ENCODE results near the gene DHX16.

Gene DHX16

DNA sequence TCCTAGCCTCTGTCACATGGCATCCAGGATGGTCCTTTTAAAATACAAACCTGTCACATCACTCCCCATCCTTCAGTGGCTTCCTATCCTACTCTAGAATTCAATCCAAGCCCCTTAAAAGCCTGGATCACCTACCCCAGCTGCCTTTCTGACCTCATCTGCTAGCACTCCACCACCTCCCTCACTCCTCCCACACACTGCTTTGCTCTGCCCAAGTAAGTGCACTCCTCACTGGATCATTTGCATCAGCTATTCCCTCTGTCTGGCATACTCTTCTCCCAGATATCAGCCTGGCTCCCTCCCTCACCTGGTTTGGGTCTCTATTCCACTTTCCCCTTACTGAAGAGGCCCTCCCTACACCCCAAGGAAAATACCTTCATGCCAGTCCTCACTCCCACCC, 15.4 kb downstream of the DHX16 start:
- no peak overlapping the region for H3K27ac ChIP-seq
- TF ChIP-seq, protein P1, sequence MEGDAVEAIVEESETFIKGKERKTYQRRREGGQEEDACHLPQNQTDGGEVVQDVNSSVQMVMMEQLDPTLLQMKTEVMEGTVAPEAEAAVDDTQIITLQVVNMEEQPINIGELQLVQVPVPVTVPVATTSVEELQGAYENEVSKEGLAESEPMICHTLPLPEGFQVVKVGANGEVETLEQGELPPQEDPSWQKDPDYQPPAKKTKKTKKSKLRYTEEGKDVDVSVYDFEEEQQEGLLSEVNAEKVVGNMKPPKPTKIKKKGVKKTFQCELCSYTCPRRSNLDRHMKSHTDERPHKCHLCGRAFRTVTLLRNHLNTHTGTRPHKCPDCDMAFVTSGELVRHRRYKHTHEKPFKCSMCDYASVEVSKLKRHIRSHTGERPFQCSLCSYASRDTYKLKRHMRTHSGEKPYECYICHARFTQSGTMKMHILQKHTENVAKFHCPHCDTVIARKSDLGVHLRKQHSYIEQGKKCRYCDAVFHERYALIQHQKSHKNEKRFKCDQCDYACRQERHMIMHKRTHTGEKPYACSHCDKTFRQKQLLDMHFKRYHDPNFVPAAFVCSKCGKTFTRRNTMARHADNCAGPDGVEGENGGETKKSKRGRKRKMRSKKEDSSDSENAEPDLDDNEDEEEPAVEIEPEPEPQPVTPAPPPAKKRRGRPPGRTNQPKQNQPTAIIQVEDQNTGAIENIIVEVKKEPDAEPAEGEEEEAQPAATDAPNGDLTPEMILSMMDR (conservative IDR thresholded peaks at IDR 0.05): no peak

DNA sequence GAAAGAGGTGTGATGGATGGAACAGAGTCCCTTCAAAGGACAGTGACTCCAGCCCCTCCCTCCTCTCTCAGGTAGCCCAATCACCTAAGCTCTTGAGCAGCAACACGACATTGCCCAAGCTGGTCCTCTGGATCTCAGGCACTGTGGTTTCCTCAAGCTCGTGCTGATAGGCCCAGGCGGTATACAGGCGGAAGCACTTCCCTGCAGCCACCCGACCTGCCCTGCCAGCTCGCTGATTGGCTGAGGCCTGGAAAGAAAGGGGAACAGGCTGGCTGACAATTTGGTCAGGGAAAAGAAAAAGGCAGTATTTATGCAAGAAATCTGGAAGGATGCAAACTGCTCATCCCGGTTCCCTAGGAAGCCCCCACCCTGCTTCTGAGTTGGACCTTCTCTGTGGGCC, 16.3 kb downstream of the DHX16 start:
- no peak overlapping the region for H3K27ac ChIP-seq
- TF ChIP-seq, protein P1 (conservative IDR thresholded peaks at IDR 0.05): no peak

GRCh38 chr6:30655743-30656094, 17.1 kb downstream of the DHX16 start:
- no peak overlapping the region for H3K27ac ChIP-seq
- TF ChIP-seq, protein P1 (conservative IDR thresholded peaks at IDR 0.05): no peak

DNA sequence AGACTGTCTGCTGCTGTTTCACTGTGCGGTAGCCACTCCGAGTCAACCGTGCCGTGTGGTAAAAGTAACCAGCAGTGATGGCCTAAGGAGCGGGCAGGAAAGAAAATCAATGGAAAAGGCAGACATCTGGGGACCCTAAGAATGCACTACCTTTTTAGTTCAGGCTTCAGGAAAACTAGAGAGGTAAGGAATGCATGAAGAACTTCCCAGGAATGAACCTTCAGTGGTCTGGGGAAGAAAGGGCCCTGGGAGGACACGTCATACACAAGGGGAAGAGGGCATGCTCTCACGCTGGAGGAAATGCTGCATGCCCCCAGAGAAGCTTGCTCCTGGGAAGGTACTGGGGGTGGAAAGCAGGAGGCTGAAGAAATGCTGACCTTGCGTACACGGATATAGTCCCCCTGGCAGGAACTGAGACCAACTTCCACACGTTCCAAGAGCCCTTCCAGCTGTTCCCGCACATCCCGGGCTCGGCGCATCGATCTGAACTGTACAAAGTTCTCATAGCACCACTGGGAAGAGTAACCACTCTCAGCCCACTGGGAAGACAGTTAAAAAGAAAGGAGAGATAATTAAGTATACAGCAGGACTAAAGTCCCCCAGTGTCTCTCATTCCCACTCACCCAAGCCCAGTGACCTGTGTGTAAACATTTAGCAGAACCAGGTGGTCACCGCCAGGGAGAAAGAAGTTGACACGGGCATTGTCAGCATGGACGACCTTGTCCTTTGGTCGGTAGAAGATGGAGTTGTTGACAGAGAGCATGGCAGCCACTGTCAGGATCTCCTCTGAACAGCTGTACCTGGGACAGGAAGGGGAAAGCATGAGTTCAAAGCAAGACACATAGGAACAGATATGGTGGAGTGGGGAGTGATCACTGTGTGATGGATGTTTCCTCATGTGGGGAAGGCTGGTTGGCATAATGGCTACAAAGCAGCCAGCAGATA, 17.7 kb downstream of the DHX16 start:
- H3K27ac ChIP-seq: no peak overlapping the region

GRCh38 chr6:30651143-30651542, 21.7 kb downstream of the DHX16 start:
- no peak overlapping the region for H3K27ac ChIP-seq
- TF ChIP-seq, protein P1 (conservative IDR thresholded peaks at IDR 0.05): no peak

More for the DNA sequence above, 17.7 kb downstream of the DHX16 start:
- TF ChIP-seq, protein P1 (conservative IDR thresholded peaks at IDR 0.05): no peak

DNA sequence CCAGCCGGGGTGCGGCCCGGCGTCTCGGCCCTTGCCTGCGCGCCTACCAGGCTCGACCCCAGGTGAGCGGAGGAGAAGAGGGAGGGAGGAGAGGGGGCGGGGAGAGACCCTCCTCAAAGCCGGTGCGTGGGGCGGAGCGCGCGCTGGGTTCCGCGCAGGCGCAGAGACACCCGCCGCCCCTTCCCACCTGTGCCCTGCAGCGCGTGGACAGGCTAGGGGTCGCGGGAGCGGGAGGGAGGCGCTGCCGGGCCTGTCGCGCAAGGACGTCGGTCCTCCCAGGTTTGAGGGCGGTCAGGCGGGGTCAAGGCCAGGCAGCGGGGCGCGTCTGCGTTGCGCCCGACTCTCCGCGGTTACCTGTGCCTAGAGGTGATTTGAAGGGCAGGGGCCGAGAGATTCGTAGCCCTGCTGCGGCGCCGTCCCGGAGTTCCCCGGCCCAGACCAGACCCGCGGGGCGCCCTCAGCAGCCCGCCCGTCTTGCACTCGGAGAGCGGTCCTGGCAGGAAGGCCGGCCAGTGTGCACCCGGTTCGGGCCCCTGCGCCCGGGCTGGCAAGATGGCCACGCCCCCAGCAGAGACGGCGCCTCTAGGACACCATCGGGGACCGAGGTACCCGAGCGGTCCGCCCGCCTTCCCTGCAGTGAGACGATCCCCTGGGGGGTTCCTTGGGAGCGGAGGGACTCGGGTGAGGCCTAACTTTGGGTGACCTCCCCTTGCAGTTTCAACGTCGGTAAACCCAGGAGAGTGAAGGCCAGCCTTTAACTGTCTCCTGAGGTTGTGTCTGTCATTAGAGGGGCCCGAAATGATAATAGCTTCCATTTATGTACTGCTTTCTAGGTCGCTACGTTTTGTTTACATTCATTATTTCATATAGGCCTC, 25.3 kb downstream of the DHX16 start:
- TF ChIP-seq, protein P1 (conservative IDR thresholded peaks at IDR 0.05): no peak
- H3K27ac ChIP-seq: peak overlapping the region; percentile 94

All from VCaP (cell line).